GM12873 (cell line): ENCODE results near the gene TAPT1.

Source experiments
- CTCF ChIP-seq: IDR thresholded peaks from 2 replicates; pipeline ENCODE4 v1.5.1; 2012; ENCODE audit warnings: low read depth, mild to moderate bottlenecking, moderate library complexity, low read length, control low read depth; ENCODE audit not compliant: insufficient read depth; ENCODE audit errors: missing control alignments

TAPT1 gene

DNA sequence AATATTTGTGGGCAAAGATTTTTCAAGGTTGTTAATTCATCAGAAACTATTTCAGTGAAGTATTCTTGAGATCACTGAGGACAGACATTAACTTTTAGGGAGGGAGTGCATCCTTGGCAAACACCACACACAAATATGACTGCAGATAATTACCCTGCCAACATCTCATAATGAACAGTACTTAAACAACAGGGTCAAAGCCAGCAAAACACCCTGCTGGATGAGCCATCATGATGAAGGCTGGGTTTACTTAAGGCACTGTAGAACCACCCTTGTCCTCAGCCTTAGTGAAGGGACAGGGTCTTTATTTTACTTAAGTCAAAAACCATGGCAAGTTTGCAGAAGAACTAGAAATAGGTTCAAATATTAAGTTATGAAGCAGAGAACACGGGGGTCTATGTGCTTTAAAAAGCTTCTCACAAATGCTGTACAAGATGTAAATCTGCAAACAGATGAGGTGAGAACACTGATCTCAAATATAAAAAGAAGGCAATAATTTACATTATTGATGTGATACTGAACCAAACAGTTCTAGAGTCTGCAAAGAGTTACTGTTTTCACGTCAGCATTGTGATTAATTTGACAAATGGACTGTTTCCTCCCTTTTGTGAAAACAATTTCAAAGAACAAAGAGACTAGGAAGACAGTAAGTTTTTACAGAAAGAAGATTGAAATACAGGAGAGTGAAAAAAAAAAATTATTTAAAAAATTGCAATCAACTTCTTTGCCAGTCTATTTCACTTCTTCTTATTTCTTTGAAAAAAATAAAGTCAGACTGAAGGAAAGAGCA lies 28.2 kb downstream of the TAPT1 start:
- TF ChIP-seq CTCF = no peak

DNA sequence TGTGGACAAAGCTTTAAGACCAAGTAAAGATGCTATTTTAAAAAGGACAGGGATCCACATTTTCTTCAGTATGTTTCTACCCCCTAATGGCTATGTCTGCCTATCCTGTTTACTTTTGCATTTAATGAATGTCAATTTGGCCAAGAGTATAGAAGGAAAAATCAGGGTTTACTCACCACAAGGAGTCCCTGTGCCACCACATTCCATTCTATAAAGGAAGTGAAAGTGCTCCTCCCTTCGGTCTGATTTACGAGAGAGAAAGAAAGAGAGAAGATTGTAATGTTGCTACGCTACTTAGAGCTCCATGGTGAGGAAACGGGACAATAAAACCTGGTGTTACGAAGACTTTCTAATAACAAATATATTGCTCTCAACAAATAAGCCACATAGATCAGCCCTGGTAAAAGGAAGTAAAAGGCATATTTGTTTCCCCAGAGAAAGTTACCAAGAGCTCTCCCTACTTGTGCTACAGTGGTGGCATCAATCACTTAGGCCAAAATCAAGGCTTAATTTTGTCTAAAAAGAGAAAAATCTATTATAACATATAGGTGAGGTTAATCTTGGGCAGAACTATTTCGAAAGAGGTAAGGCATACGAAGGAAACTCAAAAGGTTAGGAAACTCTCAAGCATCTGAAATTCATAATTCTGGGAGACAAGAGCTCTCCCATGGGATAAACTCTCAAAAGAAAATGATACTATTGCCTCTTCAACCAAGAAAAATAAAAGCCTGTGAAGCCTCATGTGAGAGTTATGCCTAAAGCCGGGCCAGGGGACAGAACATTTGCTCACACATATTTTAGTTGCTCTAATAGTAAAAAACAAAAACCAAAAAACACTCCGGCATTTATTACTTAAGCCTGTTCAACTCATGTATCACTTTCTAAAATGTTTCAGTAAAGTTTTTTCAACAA lies 29.5 kb downstream of the TAPT1 start:
- no peak for TF ChIP-seq CTCF

DNA sequence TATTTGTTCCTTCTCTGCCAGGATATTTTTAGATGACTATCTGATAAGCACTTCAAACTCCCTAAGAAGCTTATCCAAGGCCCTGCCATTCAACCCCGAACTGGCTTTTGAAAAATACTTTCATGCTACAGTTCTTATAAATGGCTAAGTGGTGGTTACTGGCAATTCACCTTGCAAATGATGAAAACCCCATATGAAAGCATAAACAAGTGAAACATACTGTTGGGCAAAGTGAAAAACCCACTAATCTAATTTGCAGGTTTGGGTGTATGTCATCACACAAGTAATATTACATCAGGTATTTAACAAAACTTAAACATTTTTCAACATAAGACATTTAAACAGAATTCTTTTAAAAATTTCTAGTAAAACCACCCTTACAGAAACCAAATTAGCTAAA lies 31.1 kb downstream of the TAPT1 start:
- TF ChIP-seq CTCF = no peak

- TF ChIP-seq CTCF = no peak
These were observed 32.1 kb downstream of the TAPT1 start for GRCh38 chr4:16194214-16194613.

DNA sequence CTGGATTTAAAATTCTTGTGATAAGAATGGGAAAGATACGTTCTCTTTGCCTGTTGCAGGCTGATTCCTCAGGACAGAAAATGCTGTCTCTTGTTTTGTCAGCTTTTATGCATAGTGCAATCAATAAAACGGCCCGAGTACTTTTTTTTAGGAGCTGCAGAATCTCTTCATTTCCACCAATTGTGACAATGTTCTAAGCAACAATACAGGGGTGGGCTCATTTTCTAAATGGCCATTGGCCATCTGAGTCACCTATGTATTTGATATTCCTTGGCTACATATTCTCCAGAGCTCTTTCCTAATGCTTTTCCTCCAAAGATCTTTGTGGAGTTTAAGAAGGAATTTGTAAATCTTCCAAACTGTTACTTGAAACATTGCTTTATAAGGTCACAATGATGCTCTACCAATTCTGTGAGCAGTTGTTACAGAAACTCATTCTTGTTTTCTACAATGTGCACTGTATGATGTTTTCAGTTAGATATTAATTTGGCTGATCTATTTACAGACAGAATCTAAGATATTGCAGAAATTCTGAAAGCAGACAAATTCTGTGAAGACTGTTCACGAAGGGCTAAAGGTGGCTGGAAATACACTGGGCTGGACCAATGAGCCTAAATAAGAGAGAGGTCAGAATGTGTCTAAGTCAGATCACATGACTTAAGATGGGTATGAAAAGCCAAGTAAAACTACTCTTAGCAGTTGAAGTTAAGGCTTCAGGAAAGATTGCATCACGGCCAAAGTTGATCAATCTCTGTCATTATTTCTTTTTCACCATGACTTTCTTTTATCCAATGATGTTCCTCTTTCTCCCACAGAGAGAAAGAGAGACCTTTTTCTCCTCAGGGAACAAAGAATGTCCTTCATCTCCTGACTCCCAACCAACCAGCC lies 33.4 kb downstream of the TAPT1 start:
- TF ChIP-seq CTCF = no peak

- TF ChIP-seq CTCF = no peak
These were observed 34.2 kb downstream of the TAPT1 start for GRCh38 chr4:16192057-16192456.
